Measurements from ENCODE around the gene DEFB126. TPM values are rescaled to one million over a fixed set of nuclear protein-coding genes. Genes with fewer than 3 reads are reported as not detected.

The DEFB126 gene
- total and polyA plus RNA-seq, 2 donors = not detected

Other genes with a start within 250 kb of the DEFB126 start
- not detected for gene DEFB125, start 54.9 kb upstream of the DEFB126 start, total RNA-seq
- gene DEFB125, start 54.9 kb upstream of the DEFB126 start, polyA plus RNA-seq = 0.09 TPM
- not detected for gene DEFB127, start 14.9 kb downstream of the DEFB126 start, total RNA-seq
- not detected for gene DEFB127, start 14.9 kb downstream of the DEFB126 start, polyA plus RNA-seq
- not detected for gene DEFB128, start 47.1 kb downstream of the DEFB126 start, total RNA-seq
- not detected for gene DEFB128, start 47.1 kb downstream of the DEFB126 start, polyA plus RNA-seq
- gene DEFB129, start 84.7 kb downstream of the DEFB126 start, total RNA-seq = not detected
- gene DEFB129, start 84.7 kb downstream of the DEFB126 start, polyA plus RNA-seq = not detected
- gene DEFB132, start 115.1 kb downstream of the DEFB126 start, total RNA-seq = not detected
- 0.07 TPM for gene DEFB132, start 115.1 kb downstream of the DEFB126 start, polyA plus RNA-seq
- gene C20orf96, start 148.2 kb downstream of the DEFB126 start, total RNA-seq = 1.2 TPM
- 4.3 TPM for gene C20orf96, start 148.2 kb downstream of the DEFB126 start, polyA plus RNA-seq
- gene ZCCHC3, start 155.0 kb downstream of the DEFB126 start, total RNA-seq = 28.5 TPM
- 21.8 TPM for gene ZCCHC3, start 155.0 kb downstream of the DEFB126 start, polyA plus RNA-seq
- gene SOX12, start 183.0 kb downstream of the DEFB126 start, total RNA-seq = 2.5 TPM
- 4.7 TPM for gene SOX12, start 183.0 kb downstream of the DEFB126 start, polyA plus RNA-seq
- 3.8 TPM for gene NRSN2, start 204.5 kb downstream of the DEFB126 start, total RNA-seq
- 16.7 TPM for gene NRSN2, start 204.5 kb downstream of the DEFB126 start, polyA plus RNA-seq
- 7.0 TPM for gene TRIB3, start 238.2 kb downstream of the DEFB126 start, total RNA-seq
- gene TRIB3, start 238.2 kb downstream of the DEFB126 start, polyA plus RNA-seq = 10.1 TPM